HG03457 (cell line): ENCODE measurements around the gene ARMC6.
"Not testable (repeated sequence)": the region's sequence is repeated elsewhere in the genome, so short reads cannot be mapped to it uniquely, and the experiment has no call there.

Source experiments
- ATAC-seq: cut with Tn5 transposase; IDR thresholded peaks from one replicate; pipeline ENCODE4 v1.9.1; 2021; ENCODE audit warnings: moderate number of reproducible peaks; ENCODE audit not compliant: unreplicated experiment

Gene ARMC6

GRCh38 chr19:19022380-19022961, 10.9 kb upstream of the ARMC6 start:
- ATAC-seq: no peak

DNA sequence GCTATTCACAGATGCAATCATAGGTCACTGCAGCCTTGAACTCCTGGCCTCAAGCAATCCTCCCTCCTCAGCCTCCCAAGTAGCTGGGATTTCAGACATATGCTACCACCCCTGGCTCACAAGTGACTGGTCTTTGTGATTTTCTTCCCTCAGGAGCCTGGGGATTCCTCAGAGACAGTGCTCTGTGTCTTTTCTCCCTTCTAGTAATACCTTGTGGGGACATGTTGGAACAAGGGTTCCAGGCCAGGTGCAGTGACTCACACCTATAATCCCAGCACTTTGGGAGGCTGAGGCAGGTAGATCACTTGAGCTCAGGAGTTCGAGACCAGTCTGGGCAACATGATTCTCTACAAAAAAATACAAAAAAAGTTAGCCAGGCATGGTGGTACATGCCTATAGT, 10.0 kb upstream of the ARMC6 start:
- ATAC-seq: not testable (repeated sequence)

DNA sequence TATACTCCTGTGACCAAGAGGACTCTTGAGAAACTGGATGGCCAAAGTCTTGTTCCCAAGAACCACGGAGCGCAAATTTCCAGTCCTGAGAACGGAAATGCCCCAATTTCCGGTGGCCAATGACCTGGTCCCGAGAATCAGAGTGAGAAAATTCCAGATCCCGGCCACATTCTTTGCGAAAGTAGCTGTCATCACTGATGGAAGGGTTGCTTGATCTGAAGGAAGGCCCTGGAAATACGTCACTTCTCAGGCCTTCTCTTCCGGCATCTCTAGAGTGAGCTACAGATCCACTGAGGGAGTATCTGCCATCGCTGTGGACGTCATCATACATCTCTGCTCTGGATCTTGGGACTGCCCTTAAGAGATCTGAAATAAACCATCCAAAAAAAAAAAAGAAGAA, 7.5 kb upstream of the ARMC6 start:
- ATAC-seq: no peak

DNA sequence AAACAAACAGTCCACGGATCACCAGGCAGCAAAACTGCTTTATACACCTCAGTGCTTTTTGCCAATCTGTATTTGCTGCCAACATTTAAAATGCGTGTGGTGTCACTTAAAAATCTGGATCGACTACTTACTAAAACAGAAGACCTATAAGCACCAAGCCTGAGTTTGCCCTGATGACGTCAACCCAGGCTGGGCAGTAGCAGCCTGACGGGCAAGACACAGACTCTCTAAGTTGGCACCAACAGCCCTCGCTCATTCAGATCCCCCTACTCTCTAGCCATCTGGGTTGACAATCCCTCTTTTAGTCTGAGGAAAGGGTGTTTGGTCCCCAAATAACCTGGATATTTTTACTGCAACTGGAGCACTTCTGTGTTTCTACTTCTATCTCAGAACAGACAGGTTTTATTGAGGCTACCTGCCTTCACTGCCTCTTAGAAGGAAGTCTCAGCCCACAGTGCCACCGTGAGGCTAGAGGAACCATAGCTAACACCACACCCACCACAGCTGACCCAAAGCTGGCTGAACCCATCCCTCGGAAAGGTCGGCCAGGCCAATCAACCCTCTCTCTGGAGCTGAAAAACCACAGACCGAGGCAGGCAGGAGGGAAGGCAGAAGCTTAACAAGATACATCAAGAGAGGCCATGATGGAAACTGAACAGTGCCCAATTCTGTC, 7.0 kb upstream of the ARMC6 start:
- no peak for ATAC-seq

DNA sequence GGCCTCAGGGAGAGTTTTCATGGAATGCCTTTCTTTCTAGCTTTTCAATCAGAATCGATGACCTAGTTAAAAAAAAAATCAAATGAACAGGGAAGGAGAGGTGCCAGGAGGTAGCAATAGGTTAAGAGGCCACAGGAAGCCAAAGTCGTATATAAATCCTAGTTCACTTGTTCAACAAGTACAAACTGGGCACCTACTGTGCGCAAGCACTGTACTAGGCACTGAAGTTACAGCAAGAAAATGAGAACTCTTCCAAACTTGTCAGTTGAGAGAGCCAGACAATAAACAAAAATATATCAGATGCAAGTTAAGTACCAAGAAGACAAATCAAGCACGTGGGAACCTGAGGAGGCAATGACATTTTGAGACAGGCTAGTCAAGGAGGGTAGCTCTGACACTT, 6.2 kb upstream of the ARMC6 start:
- no peak for ATAC-seq

GRCh38 chr19:19028526-19028925, 4.9 kb upstream of the ARMC6 start:
- no peak for ATAC-seq

DNA sequence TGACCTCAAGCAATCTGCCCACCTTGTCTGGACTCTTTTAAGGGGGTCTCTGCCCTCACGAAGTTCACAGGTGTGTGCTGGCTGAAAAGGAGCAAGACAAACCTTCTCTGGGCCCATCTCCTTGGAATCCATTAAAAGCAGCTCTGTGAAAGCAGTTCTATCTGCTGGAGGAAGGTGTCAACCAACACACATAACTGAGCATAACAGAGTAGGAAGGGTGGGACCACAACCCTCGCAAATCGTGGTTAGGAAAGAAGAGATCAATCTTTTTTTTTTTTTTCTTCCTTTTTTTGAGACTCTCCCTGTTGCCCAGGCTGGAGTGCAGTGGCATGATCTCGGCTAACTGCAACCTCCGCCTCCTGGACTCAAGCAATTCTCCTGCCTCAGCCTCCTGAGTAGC, 1.5 kb upstream of the ARMC6 start:
- no peak for ATAC-seq

GRCh38 chr19:19032420-19033175, 805 bp upstream of the ARMC6 start:
- peak; percentile 10 for ATAC-seq

GRCh38 chr19:19033176-19033425, 302 bp upstream of the ARMC6 start:
- ATAC-seq: no peak

- peak; percentile 21 for ATAC-seq
Measured at GRCh38 chr19:19034204-19034624, 811 bp downstream of the ARMC6 start.

- no peak for ATAC-seq
Measured at GRCh38 chr19:19039901-19040300, 6.5 kb downstream of the ARMC6 start.

DNA sequence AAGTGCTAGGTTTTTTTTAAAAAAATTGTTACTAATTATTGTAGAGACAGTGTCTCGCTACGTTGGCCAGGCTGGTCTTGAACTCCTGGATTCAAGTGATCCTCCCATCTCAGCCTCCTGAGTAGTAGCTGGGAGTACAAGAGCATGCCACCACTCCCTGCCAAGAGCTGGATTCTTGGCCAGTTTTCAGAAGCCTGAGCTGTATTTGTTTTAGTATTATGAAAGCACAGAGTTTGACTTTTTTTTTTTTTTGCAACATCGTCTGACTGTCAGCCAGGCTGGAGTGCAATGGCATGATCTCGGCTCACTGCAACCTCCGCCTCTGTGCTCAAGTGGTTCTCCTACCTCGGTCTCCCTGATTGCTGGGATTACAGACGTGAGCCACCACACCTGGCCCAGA, 7.0 kb downstream of the ARMC6 start:
- ATAC-seq: no peak

DNA sequence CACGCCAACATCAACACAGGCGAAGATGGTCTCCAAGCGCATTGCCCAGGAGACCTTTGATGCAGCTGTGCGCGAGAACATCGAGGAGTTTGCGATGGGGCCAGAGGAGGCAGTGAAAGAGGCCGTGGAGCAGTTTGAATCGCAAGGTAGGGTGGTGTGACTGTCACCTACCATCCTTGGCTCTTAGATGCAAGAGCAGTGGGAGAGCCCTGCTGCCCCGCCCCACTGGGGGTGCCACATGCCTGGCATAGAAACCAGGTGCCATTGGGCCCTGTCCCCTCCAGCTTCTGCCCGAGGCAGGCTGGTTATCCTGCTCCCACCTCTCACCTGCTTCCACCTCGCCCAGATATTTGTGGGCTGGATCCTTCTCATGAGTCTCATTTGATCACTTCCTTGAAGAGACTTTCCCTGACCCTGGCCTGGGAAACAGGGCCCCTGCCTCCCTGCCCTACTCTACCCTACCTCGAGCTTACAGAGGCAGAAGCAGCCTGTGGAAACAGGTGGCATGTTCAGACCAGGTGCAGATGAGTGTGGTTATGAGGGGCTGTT, 9.4 kb downstream of the ARMC6 start:
- ATAC-seq: no peak

- no peak for ATAC-seq
Measured at GRCh38 chr19:19043481-19043880, 10.1 kb downstream of the ARMC6 start.

GRCh38 chr19:19043881-19044280, 10.5 kb downstream of the ARMC6 start:
- ATAC-seq: no peak

DNA sequence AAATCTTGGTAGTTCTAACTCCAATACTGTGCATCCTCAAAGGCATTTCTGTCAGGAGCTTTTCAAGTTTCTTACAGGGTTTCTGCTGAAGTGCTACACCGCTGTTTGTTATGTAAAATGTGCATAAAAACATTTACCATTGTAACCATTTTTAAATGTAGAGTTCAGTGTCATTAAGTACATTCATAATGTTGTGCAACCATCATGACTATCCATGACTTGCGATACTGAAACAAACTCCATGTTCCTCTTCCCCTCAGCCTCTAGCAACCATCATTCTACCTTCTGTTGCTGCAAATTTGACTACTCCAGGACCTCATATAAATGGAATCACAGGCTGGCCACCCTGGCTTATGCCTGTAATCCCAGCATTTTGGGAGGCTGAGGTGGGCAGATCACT, 16.0 kb downstream of the ARMC6 start:
- ATAC-seq: no peak

- no peak for ATAC-seq
Measured at GRCh38 chr19:19050104-19050503, 16.7 kb downstream of the ARMC6 start.

- no peak for ATAC-seq
Measured at GRCh38 chr19:19050731-19051130, 17.3 kb downstream of the ARMC6 start.

- no peak for ATAC-seq
Measured at GRCh38 chr19:19051478-19052213, 18.2 kb downstream of the ARMC6 start.

GRCh38 chr19:19052921-19053320, 19.5 kb downstream of the ARMC6 start:
- no peak for ATAC-seq

GRCh38 chr19:19053508-19054314, 20.3 kb downstream of the ARMC6 start:
- no peak for ATAC-seq
